Muscle of leg (tissue), 11 donors: Measurements from ENCODE around the gene MCEE. TPM values are rescaled to one million over a fixed set of nuclear protein-coding genes. Genes with fewer than 3 reads are reported as not detected.
"Not testable (repeated sequence)": the region's sequence is repeated elsewhere in the genome, so short reads cannot be mapped to it uniquely, and the experiment has no call there.

Experiments used
- DNase-seq: peaks from one replicate; pipeline ENCODE4 v3.0.0; 2013
- H3K27ac ChIP-seq: one replicate; pipeline ENCODE4 v1.5.1; 2013; ENCODE audit warnings: mild to moderate bottlenecking, low read length, control low read depth
- H3K27me3 ChIP-seq: one replicate; pipeline ENCODE4 v1.6.1; 2013; ENCODE audit warnings: low read length; ENCODE audit not compliant: control insufficient read depth, insufficient read depth
- H3K36me3 ChIP-seq: one replicate; pipeline ENCODE4 v1.6.1; 2013; ENCODE audit warnings: low read length; ENCODE audit not compliant: control insufficient read depth, insufficient read depth
- H3K4me1 ChIP-seq: one replicate; pipeline ENCODE4 v1.6.1; 2013; ENCODE audit warnings: low read length; ENCODE audit not compliant: control insufficient read depth, insufficient read depth
- H3K4me3 ChIP-seq: one replicate; pipeline ENCODE4 v1.5.1; 2013; ENCODE audit warnings: low read length, control low read depth
- H3K9me3 ChIP-seq: replicated peaks from 2 replicates; pipeline ENCODE4 v1.6.1; 2013; ENCODE audit warnings: low read depth, low read length; ENCODE audit not compliant: control insufficient read depth
- WGBS: methylation state at CpG from one replicate; pipeline ENCODE4 v1.1.5; 2013; ENCODE audit warnings: missing lambda C conversion rate; ENCODE audit not compliant: insufficient coverage; 5-methylcytosine and 5-hydroxymethylcytosine counted together
- polyA plus RNA-seq, 8 donors: library from polyadenylated mRNA; unstranded; fragments of 120-200 nt; gene quantifications; one replicate each; pipeline versions ENCODE4 v1.2.1 to v1.2.3, GENCODE V29; 2013; ENCODE audit warnings: inconsistent platforms in 1 of 8, low replicate concordance in 1 of 8; ENCODE audit not compliant: insufficient read length in 8 of 8, insufficient read depth in 1 of 8
- total RNA-seq: library from RNA; stranded (reverse); fragments of 120-200 nt; gene quantifications from one replicate; pipeline ENCODE4 v1.2.4, GENCODE V29; 2013

MCEE gene
- total and polyA plus RNA-seq, 9 donors = 19.9 to 32.8 (median 23.6) TPM

DNA sequence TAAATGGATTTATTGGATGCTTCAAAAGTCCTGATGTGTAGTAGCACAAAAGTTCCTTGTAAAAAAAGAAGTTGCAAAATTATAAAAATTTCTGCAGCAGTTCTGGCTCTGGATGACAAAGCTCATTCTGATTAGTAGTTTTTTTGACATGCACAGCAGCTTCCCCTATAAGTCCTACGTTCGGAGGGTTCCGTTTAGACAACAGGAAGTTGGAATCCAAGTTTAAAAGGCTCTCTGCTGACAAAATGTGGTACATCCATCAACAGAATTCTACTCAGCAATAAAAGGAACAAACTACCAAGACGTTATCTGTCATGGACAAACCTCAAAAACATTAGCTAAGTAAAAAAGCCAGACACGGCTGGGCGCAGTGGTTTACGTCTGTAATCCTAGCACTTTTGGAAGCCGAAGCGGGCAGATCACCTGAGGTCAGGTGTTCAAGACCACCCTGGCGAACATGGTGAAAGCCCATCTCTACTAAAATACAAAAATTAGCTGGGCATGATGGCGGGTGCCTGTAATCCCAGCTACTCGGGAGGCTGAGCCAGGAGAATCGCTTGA, 46.2 kb downstream of the MCEE start:
- WGBS = 26% methylated on average over 3 of the region's 13 CpGs
- H3K27me3 ChIP-seq, H3K36me3 ChIP-seq, DNase-seq, H3K27ac ChIP-seq, H3K4me1 ChIP-seq, H3K9me3 ChIP-seq, H3K4me3 ChIP-seq: not testable (repeated sequence)

DNA sequence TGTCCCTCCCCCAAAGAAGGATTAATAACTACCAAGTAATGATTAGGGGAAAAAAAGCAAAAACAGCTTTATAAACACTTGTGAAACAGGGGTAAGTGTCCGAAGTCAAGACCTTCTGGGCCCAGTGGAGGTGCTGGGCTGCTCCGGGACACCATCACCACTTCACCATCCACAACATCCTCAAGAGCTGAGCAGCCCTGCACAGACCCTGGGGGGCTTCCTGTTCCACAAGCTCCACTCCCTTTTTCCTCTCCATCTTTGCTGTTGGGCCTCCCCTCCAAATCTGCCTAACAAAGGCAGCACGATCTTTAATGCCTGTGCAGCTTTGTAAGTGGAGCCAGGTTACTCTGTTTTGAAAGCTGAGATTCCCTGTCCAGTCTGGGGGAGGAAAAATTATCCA, 46.7 kb downstream of the MCEE start:
- not testable (repeated sequence) for H3K4me3 ChIP-seq, DNase-seq, H3K4me1 ChIP-seq, H3K9me3 ChIP-seq, H3K27me3 ChIP-seq, H3K27ac ChIP-seq
- no CpG with 5 or more reads among the region's 3 CpGs for WGBS
- H3K36me3 ChIP-seq = peaks cover 12% of the 10 kb centered on the region

GRCh38 chr2:71082402-71083252, 47.4 kb downstream of the MCEE start:
- DNase-seq = no peak
- Histone ChIP-seq H3K27ac (no peak overlapping the region), H3K4me1 (no peaks in the 10 kb centered on the region), H3K9me3 (no peaks in the 10 kb centered on the region), H3K36me3 (peaks cover 19% of the 10 kb centered on the region), H3K4me3 (no peak overlapping the region), H3K27me3 (peaks cover 4% of the 10 kb centered on the region)
- WGBS = 64% methylated on average over 1 of the region's 5 CpGs

DNA sequence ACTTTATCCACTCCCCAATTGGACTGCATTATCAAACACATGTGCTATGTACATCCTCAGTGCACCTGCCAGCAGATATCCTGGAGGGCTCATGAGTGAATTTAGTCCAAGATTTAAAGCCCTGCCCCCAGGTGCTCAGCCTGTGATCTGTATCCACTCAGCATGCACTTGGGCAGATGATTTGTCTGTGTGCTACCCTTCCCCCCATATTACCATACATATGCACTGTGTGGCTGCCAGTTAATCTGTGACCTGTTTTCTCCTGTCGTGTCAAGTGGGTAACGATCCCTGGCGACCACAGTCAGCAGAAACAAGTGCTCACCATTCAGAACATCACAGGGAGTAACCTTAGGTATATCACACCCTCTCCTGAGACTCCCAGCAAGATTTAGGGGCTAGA, 51.4 kb downstream of the MCEE start:
- H3K27me3 ChIP-seq = no peaks in the 10 kb centered on the region
- 86% methylated on average over 3 of the region's 3 CpGs for WGBS
- DNase-seq = no peak
- no peak overlapping the region for H3K4me3 ChIP-seq
- peaks cover 57% of the 10 kb centered on the region for H3K36me3 ChIP-seq
- no peak overlapping the region for H3K27ac ChIP-seq
- no peaks in the 10 kb centered on the region for H3K9me3 ChIP-seq
- no peaks in the 10 kb centered on the region for H3K4me1 ChIP-seq

DNA sequence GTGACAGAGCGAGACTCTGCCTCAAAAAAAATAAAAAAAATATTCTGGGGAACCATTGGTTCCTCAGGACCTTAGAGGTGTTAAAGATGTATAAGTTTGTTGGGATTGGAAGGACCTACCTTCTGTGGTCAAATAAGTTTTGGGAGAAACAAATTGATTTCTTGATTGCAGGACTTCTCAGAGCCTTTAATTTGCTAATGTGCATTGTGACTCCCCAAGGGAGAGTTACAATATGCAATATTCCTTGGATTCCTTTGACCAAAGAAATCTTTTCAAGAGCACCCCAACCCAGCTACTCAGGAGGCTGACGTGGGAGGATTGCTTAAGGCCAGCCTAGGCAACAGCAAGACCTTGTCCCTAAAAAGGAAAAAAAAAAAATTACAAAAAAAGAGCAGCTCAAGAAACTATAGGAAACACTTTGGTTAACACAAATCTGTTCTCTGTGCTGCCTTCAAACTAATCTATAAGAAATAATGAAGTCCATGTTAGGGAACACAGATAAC, 55.1 kb downstream of the MCEE start:
- H3K36me3 ChIP-seq = peaks cover 85% of the 10 kb centered on the region
- WGBS = no CpG with 5 or more reads among the region's 2 CpGs
- H3K27ac ChIP-seq = no peak overlapping the region
- no peak overlapping the region for H3K4me3 ChIP-seq
- H3K9me3 ChIP-seq = no peaks in the 10 kb centered on the region
- peaks cover 19% of the 10 kb centered on the region for H3K4me1 ChIP-seq
- H3K27me3 ChIP-seq = no peaks in the 10 kb centered on the region
- DNase-seq = no peak

GRCh38 chr2:71073475-71073874, 56.6 kb downstream of the MCEE start:
- Histone ChIP-seq H3K4me1 (peaks cover 27% of the 10 kb centered on the region), H3K27me3 (no peaks in the 10 kb centered on the region), H3K4me3 (no peak overlapping the region), H3K9me3 (no peaks in the 10 kb centered on the region), H3K27ac (no peak overlapping the region), H3K36me3 (peaks cover 76% of the 10 kb centered on the region)
- no peak for DNase-seq
- WGBS = 93% methylated on average over 6 of the region's 8 CpGs

- peak overlapping the region; percentile 57 for H3K27ac ChIP-seq
- no peaks in the 10 kb centered on the region for H3K27me3 ChIP-seq
- no CpG with 5 or more reads among the region's 4 CpGs for WGBS
- no peak for DNase-seq
- no peak overlapping the region for H3K4me3 ChIP-seq
- H3K9me3 ChIP-seq = no peaks in the 10 kb centered on the region
- H3K4me1 ChIP-seq = peaks cover 31% of the 10 kb centered on the region
- peaks cover 68% of the 10 kb centered on the region for H3K36me3 ChIP-seq
Observed at GRCh38 chr2:71072492-71072891, 57.5 kb downstream of the MCEE start.

DNA sequence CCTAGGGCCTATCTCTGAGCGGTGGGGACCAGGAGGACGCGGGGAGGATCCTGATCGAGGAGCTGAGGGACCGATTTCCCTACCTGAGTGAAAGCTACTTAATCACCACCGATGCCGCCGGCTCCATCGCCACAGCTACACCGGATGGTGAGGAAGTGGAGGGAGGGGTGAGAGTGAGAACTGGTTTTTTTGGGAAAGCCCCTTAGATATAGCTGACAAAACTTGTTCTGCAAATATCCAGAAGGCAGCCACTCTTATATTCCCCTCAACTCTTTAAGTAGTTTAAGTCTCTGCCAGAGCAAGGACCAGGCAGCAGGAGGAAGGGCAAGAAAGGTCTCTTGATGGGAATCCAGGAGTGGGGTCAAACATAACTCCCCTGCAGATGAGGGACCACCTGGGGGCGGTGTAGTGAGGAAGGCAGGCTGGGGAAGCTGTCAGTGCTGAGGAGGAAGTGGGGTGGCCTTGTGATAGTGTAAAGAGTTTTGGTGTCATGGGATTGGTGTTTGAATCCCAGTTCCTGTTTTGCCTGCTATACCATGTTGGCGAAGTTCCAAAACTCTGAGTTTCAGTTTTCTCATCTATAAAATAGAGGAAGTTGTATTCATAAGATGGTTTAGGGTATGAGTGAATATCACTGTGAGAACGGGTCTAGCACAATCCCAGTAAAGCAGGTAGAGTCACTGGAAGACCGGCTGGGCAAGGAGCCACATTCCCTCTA, 58.2 kb downstream of the MCEE start:
- peaks cover 61% of the 10 kb centered on the region for H3K36me3 ChIP-seq
- DNase-seq = peak; percentile 87
- H3K4me1 ChIP-seq = peaks cover 32% of the 10 kb centered on the region
- no peak overlapping the region for H3K4me3 ChIP-seq
- 84% methylated on average over 8 of the region's 14 CpGs for WGBS
- peak overlapping the region; percentile 57 for H3K27ac ChIP-seq
- no peaks in the 10 kb centered on the region for H3K9me3 ChIP-seq
- H3K27me3 ChIP-seq = no peaks in the 10 kb centered on the region

- Histone ChIP-seq H3K36me3 (peaks cover 48% of the 10 kb centered on the region), H3K4me1 (peaks cover 32% of the 10 kb centered on the region), H3K9me3 (no peaks in the 10 kb centered on the region), H3K4me3 (no peak overlapping the region), H3K27ac (no peak overlapping the region), H3K27me3 (no peaks in the 10 kb centered on the region)
- 56% methylated on average over 8 of the region's 10 CpGs for WGBS
- DNase-seq = peak; percentile 36
Observed at GRCh38 chr2:71070294-71071093, 59.5 kb downstream of the MCEE start.
